Activated naive CD8-positive, alpha-beta T cell treated with anti-CD3 and anti-CD28 coated beads, Interleukin-2, amount 50 U/mL, for 16 hours (primary cell): ENCODE measurements around the gene UVSSA.

Source experiments
- DNase-seq: peaks from one replicate; pipeline ENCODE4 v3.0.0-alpha.2; 2020; ENCODE audit warnings: low read depth, low spot score

Gene UVSSA

GRCh38 chr4:1346781-1347409, at the start of gene UVSSA:
Gene UVSSA, plus strand, starts transcription at chr4:1347208. Its CDS starts 884 bp downstream, at chr4:1348092.
- peak; percentile 100 for DNase-seq

GRCh38 chr4:1297456-1298325, 49.3 kb upstream of the UVSSA start:
- DNase-seq: no peak

GRCh38 chr4:1298461-1298860, 48.5 kb upstream of the UVSSA start:
- no peak for DNase-seq

GRCh38 chr4:1299301-1299860, 47.6 kb upstream of the UVSSA start:
- no peak for DNase-seq

GRCh38 chr4:1300466-1301455, 46.2 kb upstream of the UVSSA start:
- no peak for DNase-seq

GRCh38 chr4:1302159-1302558, 44.8 kb upstream of the UVSSA start:
- DNase-seq: no peak

GRCh38 chr4:1305261-1305711, 41.7 kb upstream of the UVSSA start:
- no peak for DNase-seq

- no peak for DNase-seq
Measured at GRCh38 chr4:1305781-1306455, 41.1 kb upstream of the UVSSA start.

GRCh38 chr4:1307951-1308735, 38.9 kb upstream of the UVSSA start:
- no peak for DNase-seq

GRCh38 chr4:1309261-1310010, 37.6 kb upstream of the UVSSA start:
- DNase-seq: peak; percentile 18

- DNase-seq: no peak
Measured at GRCh38 chr4:1310031-1310795, 36.8 kb upstream of the UVSSA start.

GRCh38 chr4:1310796-1311631, 36.0 kb upstream of the UVSSA start:
- no peak for DNase-seq

- no peak for DNase-seq
Measured at GRCh38 chr4:1312821-1313640, 34.0 kb upstream of the UVSSA start.

GRCh38 chr4:1315306-1315705, 31.7 kb upstream of the UVSSA start:
- no peak for DNase-seq

GRCh38 chr4:1315836-1316536, 31.0 kb upstream of the UVSSA start:
- no peak for DNase-seq

- no peak for DNase-seq
Measured at GRCh38 chr4:1316537-1317168, 30.4 kb upstream of the UVSSA start.
